Measurements from ENCODE around the gene CD19.
"Not testable (repeated sequence)": the region's sequence is repeated elsewhere in the genome, so short reads cannot be mapped to it uniquely, and the experiment has no call there.

CD19 gene

GRCh38 chr16:28935924-28936783 is 4.4 kb downstream of the CD19 start:
- H3K4me3 ChIP-seq (replicated peaks; ENCODE audit: low read depth, low read length), result peak overlapping the region; percentile 15
- TF ChIP-seq, protein P1, sequence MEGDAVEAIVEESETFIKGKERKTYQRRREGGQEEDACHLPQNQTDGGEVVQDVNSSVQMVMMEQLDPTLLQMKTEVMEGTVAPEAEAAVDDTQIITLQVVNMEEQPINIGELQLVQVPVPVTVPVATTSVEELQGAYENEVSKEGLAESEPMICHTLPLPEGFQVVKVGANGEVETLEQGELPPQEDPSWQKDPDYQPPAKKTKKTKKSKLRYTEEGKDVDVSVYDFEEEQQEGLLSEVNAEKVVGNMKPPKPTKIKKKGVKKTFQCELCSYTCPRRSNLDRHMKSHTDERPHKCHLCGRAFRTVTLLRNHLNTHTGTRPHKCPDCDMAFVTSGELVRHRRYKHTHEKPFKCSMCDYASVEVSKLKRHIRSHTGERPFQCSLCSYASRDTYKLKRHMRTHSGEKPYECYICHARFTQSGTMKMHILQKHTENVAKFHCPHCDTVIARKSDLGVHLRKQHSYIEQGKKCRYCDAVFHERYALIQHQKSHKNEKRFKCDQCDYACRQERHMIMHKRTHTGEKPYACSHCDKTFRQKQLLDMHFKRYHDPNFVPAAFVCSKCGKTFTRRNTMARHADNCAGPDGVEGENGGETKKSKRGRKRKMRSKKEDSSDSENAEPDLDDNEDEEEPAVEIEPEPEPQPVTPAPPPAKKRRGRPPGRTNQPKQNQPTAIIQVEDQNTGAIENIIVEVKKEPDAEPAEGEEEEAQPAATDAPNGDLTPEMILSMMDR (IDR thresholded peaks at IDR 0.05; ENCODE audit: low read length, missing control alignments), result no peak
- peak; percentile 77 for DNase-seq (ENCODE audit: low read depth)

GRCh38 chr16:28936784-28937155 is 5.0 kb downstream of the CD19 start:
- no peak for DNase-seq (ENCODE audit: low read depth)
- H3K4me3 ChIP-seq (replicated peaks; ENCODE audit: low read depth, low read length), result no peak overlapping the region
- TF ChIP-seq, protein P1 (IDR thresholded peaks at IDR 0.05; ENCODE audit: low read length, missing control alignments), result no peak

DNA sequence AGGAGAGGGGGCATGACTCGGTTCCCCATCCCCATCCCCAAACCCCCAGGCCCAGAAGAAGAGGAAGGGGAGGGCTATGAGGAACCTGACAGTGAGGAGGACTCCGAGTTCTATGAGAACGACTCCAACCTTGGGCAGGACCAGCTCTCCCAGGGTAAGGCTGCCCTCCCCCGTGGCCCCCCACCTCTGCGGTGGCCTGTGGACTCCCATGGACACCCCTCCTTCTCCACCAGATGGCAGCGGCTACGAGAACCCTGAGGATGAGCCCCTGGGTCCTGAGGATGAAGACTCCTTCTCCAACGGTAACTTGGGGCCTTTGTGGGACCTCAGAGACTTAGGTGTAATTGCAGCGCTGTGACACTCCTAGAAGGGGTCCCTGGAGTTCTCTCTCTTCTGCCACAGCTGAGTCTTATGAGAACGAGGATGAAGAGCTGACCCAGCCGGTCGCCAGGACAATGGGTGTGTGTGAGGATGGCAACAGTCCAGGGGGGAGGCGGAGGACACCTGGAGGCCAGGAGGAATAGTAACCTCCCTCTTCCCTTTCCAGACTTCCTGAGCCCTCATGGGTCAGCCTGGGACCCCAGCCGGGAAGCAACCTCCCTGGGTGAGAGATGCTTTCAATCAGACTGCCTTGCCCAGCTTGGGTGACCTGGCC is 5.6 kb downstream of the CD19 start:
- no peak for DNase-seq (ENCODE audit: low read depth)
- TF ChIP-seq, protein P1 (IDR thresholded peaks at IDR 0.05; ENCODE audit: low read length, missing control alignments), result no peak
- no peak overlapping the region for H3K4me3 ChIP-seq (replicated peaks; ENCODE audit: low read depth, low read length)

DNA sequence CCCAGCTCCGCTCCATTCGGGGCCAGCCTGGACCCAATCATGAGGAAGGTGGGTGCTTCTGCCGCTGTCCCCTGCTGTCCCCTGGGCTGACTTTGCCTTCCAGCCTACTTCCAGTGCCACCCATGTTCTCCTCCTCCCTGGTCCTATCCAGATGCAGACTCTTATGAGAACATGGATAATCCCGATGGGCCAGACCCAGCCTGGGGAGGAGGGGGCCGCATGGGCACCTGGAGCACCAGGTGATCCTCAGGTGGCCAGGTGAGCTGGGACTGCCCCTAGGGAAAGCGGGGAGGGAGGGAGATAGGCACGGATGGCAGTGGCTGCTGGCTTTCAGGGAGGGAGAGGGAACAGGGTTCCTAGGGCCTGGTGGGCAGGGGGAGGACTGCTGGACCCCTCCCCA is 7.0 kb downstream of the CD19 start:
- DNase-seq (ENCODE audit: low read depth), result no peak
- TF ChIP-seq, protein P1 (IDR thresholded peaks at IDR 0.05; ENCODE audit: low read length, missing control alignments), result no peak
- no peak overlapping the region for H3K4me3 ChIP-seq (replicated peaks; ENCODE audit: low read depth, low read length)

GRCh38 chr16:28939825-28940224 is 8.1 kb downstream of the CD19 start:
- DNase-seq (ENCODE audit: low read depth), result not testable (repeated sequence)

GRCh38 chr16:28943281-28943680 is 11.5 kb downstream of the CD19 start:
- DNase-seq (ENCODE audit: low read depth), result no peak
- TF ChIP-seq, protein P1 (IDR thresholded peaks at IDR 0.05; ENCODE audit: low read length, missing control alignments), result no peak
- no peak overlapping the region for H3K4me3 ChIP-seq (replicated peaks; ENCODE audit: low read depth, low read length)

More at GRCh38 chr16:28939825-28940224, 8.1 kb downstream of the CD19 start:
- not testable (repeated sequence) for H3K4me3 ChIP-seq (replicated peaks; ENCODE audit: low read depth, low read length)

GRCh38 chr16:28946681-28947080 is 14.9 kb downstream of the CD19 start:
- H3K4me3 ChIP-seq (replicated peaks; ENCODE audit: low read depth, low read length), result no peak overlapping the region
- no peak for DNase-seq (ENCODE audit: low read depth)
- TF ChIP-seq, protein P1 (IDR thresholded peaks at IDR 0.05; ENCODE audit: low read length, missing control alignments), result no peak

Measured in fibroblast of pulmonary artery (primary cell).